ENCODE results near the gene ABHD17C. TPM values are rescaled to one million over a fixed set of nuclear protein-coding genes. Genes with fewer than 3 reads are reported as not detected.

The ABHD17C gene
- total and polyA plus RNA-seq, 12 donors: 1.9 to 9.9 (median 5.3) TPM

GRCh38 chr15:80735344-80735743 lies 40.2 kb downstream of the ABHD17C start:
- TF ChIP-seq CTCF (IDR thresholded peaks at IDR 0.05) (no peak), POLR2A (IDR thresholded peaks at IDR 0.05) (no peak)
- Histone ChIP-seq H3K4me1 (replicated peaks in 1 of 2) (peaks cover 0 to 11% of the 10 kb centered on the region in 2 donors), H3K27ac (no peak overlapping the region), H3K27me3 (no peaks in the 10 kb centered on the region), H3K9me3 (replicated peaks in 1 of 3) (no peaks in the 10 kb centered on the region), H3K36me3 (replicated peaks in 1 of 2) (no peaks in the 10 kb centered on the region), H3K4me3 (no peak overlapping the region)
- 97% methylated on average over 8 of the region's 8 CpGs for whole genome bisulfite sequencing, 4 donors
- intact Hi-C loops (cut with DNase I): no loop called here
- DNase-seq: no peak

GRCh38 chr15:80736560-80736959 lies 41.5 kb downstream of the ABHD17C start:
- intact Hi-C loops (cut with DNase I): no loop called here
- H3K4me1 ChIP-seq (replicated peaks in 1 of 2): peaks cover 0 to 11% of the 10 kb centered on the region in 2 donors
- H3K36me3 ChIP-seq (replicated peaks in 1 of 2): no peaks in the 10 kb centered on the region
- no peaks in the 10 kb centered on the region for H3K9me3 ChIP-seq (replicated peaks in 1 of 3)
- TF ChIP-seq POLR2A (IDR thresholded peaks at IDR 0.05) (no peak), CTCF (IDR thresholded peaks at IDR 0.05) (no peak)
- H3K27me3 ChIP-seq: no peaks in the 10 kb centered on the region
- 26 to 44% (median 31%) methylated on average over 4 of the region's 4 CpGs for WGBS, 4 donors
- H3K4me3 ChIP-seq: no peak overlapping the region
- peak; percentile 28 to 65 (median 54) for DNase-seq
- peak overlapping the region in 1 of 5 donors; percentile 62 for H3K27ac ChIP-seq

- DNase-seq: no peak
- TF ChIP-seq POLR2A (IDR thresholded peaks at IDR 0.05): no peak
- no peak for TF ChIP-seq CTCF (IDR thresholded peaks at IDR 0.05)
- WGBS, 4 donors: 86 to 95% (median 91%) methylated on average over 3 of the region's 3 CpGs
- H3K27me3 ChIP-seq: no peaks in the 10 kb centered on the region
- H3K4me1 ChIP-seq (replicated peaks in 1 of 2): peaks cover 0 to 14% of the 10 kb centered on the region in 2 donors
- intact Hi-C loops (cut with DNase I): no loop called here
- no peaks in the 10 kb centered on the region for H3K36me3 ChIP-seq (replicated peaks in 1 of 2)
- H3K4me3 ChIP-seq: no peak overlapping the region
- H3K9me3 ChIP-seq (replicated peaks in 1 of 3): no peaks in the 10 kb centered on the region
- no peak overlapping the region for H3K27ac ChIP-seq
Measured at GRCh38 chr15:80739919-80740318, 44.8 kb downstream of the ABHD17C start.

- DNase-seq: no peak
- peaks cover 0 to 5% of the 10 kb centered on the region in 2 donors for H3K4me1 ChIP-seq (replicated peaks in 1 of 2)
- H3K27me3 ChIP-seq: no peaks in the 10 kb centered on the region
- no peaks in the 10 kb centered on the region for H3K9me3 ChIP-seq (replicated peaks in 1 of 3)
- no peak overlapping the region for H3K27ac ChIP-seq
- no peaks in the 10 kb centered on the region for H3K36me3 ChIP-seq (replicated peaks in 1 of 2)
- H3K4me3 ChIP-seq: no peak overlapping the region
- intact Hi-C loops (cut with DNase I): no loop called here
- TF ChIP-seq POLR2A (IDR thresholded peaks at IDR 0.05): no peak
- no peak for TF ChIP-seq CTCF (IDR thresholded peaks at IDR 0.05)
- 92 to 97% (median 94%) methylated on average over 4 of the region's 4 CpGs for WGBS, 4 donors
Measured at GRCh38 chr15:80742081-80742480, 47.0 kb downstream of the ABHD17C start.

All from adrenal gland (tissue), 12 donors.